Epithelial cell of proximal tubule (primary cell): ENCODE data around the gene ASTN2. TPM values are rescaled to one million over a fixed set of nuclear protein-coding genes. Genes with fewer than 3 reads are reported as not detected.
A peak's percentile ranks its signal among the peaks of the same experiment; 100 is the strongest.

Experiments
- DNase-seq: peaks from one replicate; pipeline ENCODE4 v3.0.0-alpha.2; 2011; ENCODE audit warnings: low read depth
- H3K4me3 ChIP-seq: 2 replicates; pipeline ENCODE4 v1.5.1; 2011; ENCODE audit warnings: low read depth, mild to moderate bottlenecking, low read length
- total RNA-seq: library from RNA; depleted of rRNA; stranded (reverse); fragments of >200 nt; gene quantifications from 2 replicates; pipeline ENCODE4 v1.2.3, GENCODE V29; 2015
- TF ChIP-seq, protein P1 (sequence below): conservative IDR thresholded peaks from 2 replicates; pipeline ENCODE4 v1.5.1; 2012; ENCODE audit warnings: low read depth, mild to moderate bottlenecking, low read length

Gene ASTN2
- total RNA-seq, 1 donor from 2014 or later = 4.4 TPM

DNA sequence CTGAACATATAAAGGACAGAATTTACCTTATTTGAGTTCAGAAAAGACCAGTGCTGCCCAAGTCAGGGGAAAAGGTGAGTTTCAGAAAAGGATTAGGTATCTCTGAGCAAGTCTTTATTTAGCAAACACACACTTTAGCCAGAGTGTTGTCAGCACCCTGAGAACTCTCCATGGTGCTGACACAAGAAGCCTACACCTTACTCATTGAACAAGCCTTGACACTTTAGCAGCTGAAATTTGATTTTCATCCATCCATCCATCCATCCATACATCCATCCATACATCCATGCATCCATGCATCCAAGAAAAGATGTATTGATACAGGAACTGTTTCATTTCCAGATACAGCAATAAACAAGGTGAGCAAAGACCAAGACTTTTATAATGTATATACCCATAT is 416.6 kb downstream of the ASTN2 start:
- DNase-seq = no peak
- TF ChIP-seq, protein P1, sequence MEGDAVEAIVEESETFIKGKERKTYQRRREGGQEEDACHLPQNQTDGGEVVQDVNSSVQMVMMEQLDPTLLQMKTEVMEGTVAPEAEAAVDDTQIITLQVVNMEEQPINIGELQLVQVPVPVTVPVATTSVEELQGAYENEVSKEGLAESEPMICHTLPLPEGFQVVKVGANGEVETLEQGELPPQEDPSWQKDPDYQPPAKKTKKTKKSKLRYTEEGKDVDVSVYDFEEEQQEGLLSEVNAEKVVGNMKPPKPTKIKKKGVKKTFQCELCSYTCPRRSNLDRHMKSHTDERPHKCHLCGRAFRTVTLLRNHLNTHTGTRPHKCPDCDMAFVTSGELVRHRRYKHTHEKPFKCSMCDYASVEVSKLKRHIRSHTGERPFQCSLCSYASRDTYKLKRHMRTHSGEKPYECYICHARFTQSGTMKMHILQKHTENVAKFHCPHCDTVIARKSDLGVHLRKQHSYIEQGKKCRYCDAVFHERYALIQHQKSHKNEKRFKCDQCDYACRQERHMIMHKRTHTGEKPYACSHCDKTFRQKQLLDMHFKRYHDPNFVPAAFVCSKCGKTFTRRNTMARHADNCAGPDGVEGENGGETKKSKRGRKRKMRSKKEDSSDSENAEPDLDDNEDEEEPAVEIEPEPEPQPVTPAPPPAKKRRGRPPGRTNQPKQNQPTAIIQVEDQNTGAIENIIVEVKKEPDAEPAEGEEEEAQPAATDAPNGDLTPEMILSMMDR = no peak
- no peak overlapping the region for H3K4me3 ChIP-seq

DNA sequence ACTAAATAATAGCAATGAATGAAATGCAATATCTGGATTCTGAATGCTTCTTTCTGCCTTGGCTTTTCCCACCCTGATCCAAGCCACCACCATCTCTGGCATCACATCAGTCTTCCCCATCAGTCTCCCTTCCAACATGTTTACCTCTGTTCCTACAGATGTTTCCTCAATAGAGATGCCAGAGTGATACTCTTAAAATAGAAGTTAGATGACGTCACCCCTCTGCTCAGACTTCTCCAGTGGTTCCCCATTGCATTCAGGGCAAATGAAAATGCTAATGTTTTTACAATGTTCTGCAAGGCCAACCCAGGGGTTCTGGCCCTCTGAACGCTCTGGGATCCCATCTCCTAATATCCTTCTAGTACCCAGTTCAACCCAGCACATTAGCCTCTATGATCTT is 422.0 kb downstream of the ASTN2 start:
- TF ChIP-seq, protein P1 = no peak
- no peak for DNase-seq
- no peak overlapping the region for H3K4me3 ChIP-seq

DNA sequence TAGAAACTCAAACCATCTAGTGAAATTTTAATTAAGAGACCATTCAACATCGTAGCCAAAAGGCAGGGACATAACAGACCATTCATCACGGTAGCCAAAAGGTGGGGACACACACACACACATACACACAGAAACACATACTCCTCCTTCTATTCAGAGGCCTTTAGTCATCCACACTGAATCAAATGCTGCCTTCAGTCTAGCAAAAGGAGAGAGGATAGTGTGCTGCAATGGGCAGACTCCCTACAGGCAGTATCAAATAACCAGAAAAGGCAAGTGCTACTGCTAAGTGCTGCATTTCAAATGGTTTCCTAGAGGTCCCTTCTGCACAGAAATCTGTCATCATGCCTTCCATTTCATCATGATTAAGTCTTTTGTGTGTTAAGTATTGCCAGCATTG is 423.8 kb downstream of the ASTN2 start:
- DNase-seq = no peak
- no peak overlapping the region for H3K4me3 ChIP-seq
- TF ChIP-seq, protein P1 = no peak

DNA sequence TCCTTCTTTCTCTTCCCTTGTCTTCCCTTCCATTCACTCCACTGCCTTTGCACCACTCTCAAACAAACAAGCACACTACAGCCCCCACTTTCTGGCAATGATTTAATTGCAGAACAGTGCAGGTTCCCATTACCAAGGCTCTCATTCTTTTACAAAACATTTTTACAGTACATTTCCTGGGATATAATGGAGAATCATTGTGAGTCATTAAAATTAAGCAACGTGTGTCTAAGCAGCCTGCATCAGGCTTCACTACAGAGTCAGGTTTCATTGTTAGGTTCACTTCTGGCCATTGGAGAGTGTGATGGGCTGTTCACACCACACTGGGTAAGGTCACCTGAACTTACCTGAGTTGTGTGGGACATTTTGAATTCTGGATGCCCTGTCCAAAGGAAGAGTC is 424.3 kb downstream of the ASTN2 start:
- peak; percentile 23 for DNase-seq

DNA sequence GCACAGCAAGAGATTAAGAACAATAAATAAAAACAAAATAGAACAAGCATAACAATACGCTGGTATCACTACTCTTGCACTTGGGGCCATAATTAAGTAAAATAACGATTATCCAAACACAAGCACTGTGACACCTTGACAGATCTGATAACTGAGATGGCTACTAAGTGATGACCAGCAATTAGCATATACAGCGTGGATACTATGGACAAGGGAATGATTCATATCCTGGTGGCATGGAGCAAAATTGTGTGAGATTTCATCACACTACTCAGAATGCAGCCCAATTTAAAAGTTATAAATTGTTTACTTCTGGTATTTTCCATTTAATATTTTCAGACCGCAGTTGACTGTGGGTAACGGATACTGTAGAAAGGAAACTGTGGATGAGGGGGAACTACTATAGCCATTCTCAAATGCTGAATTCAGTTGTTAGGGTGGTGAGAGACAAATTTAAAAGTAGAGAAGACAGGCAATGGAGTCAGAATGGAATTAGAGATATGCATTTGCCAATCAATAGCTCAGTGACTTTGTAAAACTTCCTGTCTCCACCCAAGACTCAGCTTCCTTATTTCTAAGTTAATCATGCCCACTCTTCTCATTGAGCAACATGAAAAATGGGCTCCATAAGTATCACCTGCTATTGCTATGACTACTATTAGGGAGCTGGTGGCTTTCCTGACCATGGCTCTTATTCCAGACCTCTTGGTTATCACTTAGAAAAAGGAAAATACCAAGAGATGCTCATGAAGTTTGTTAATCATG is 427.0 kb downstream of the ASTN2 start:
- H3K4me3 ChIP-seq = no peak overlapping the region
- TF ChIP-seq, protein P1 = no peak
- no peak for DNase-seq

More for the DNA sequence above, 424.3 kb downstream of the ASTN2 start:
- TF ChIP-seq, protein P1 = no peak
- H3K4me3 ChIP-seq = no peak overlapping the region

DNA sequence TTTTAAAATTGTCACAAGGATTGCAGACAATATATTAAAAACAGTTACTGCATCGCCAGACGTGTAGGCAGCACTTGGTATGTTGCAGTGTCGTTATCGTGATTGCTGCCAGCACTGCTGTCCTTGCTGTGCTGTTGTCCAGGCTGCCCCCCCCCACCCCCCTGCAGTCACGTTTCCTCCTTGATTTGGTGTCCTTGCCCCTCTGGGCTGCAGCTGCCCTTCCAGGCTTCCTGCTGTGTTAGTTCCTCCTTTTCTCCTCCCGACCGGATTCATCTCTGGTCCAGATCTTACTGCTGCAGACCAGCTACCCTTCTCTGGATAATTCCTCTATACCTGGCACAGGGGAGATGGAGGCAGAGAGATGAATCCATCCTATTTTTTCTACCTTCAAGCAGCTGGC is 428.8 kb downstream of the ASTN2 start:
- no peak for DNase-seq
- no peak overlapping the region for H3K4me3 ChIP-seq
- TF ChIP-seq, protein P1 = no peak

DNA sequence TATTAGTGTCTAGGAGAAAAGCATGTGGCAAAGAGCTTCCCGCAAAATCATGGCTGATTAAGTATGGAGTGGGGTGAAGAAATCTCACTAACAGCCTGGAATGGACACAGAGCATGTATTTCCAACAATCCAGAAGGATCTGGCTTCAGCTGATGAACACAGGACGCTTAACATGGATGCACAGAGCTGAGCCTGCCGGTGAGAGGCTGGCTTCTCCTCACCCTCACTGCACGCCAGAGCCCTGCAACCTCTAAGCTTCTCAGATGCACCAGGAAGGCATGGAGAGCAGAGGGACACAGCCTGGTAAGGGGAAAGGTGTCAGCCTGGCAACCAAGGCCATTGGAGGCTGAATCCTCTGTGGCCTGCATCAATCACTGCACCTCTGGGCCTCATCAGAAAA is 429.3 kb downstream of the ASTN2 start:
- no peak for DNase-seq
- H3K4me3 ChIP-seq = no peak overlapping the region
- TF ChIP-seq, protein P1 = no peak
